Mesodermal cell (in vitro differentiated cells): ENCODE data around the gene PXN. TPM values are rescaled to one million over a fixed set of nuclear protein-coding genes. Genes with fewer than 3 reads are reported as not detected.
A peak's percentile ranks its signal among the peaks of the same experiment; 100 is the strongest.

Experiments
- H3K27ac ChIP-seq: 2 replicates; pipeline ENCODE4 v1.7.0; 2013; ENCODE audit warnings: mild to moderate bottlenecking, low read depth, low read length, moderate library complexity; ENCODE audit not compliant: severe bottlenecking
- H3K36me3 ChIP-seq: 2 replicates; pipeline ENCODE4 v1.7.1; 2013; ENCODE audit warnings: mild to moderate bottlenecking, low read length, moderate library complexity; ENCODE audit not compliant: control insufficient read depth, insufficient read depth
- H3K4me1 ChIP-seq: one replicate; pipeline ENCODE4 v1.7.1; 2013; ENCODE audit warnings: mild to moderate bottlenecking, low read length; ENCODE audit not compliant: insufficient read depth, control insufficient read depth, poor library complexity, severe bottlenecking
- H3K4me3 ChIP-seq: 2 replicates; pipeline ENCODE4 v1.7.0; 2013; ENCODE audit warnings: low read length, control low read depth, mild to moderate bottlenecking; ENCODE audit not compliant: insufficient read depth, poor library complexity, severe bottlenecking; ENCODE audit errors: extremely low read depth
- H3K9me3 ChIP-seq: 2 replicates; pipeline ENCODE4 v1.7.1; 2013; ENCODE audit warnings: mild to moderate bottlenecking, low read length, moderate library complexity; ENCODE audit not compliant: control insufficient read depth
- WGBS, 2 experiments: methylation state at CpG; one replicate each; pipeline ENCODE4 v1.1.5; 2013; ENCODE audit warnings: missing lambda C conversion rate in 2 of 2; ENCODE audit not compliant: insufficient coverage in 2 of 2; 5-methylcytosine and 5-hydroxymethylcytosine counted together
- polyA plus RNA-seq, 2 experiments: library from polyadenylated mRNA; stranded (reverse); fragments of 50-300 nt; gene quantifications; one replicate each; pipeline ENCODE4 v1.2.3, GENCODE V29; 2013

The PXN gene
- polyA plus RNA-seq (2013, experiment 1 of 2) = 85.7 TPM
- polyA plus RNA-seq (2013, experiment 2 of 2) = 72.4 TPM

GRCh38 chr12:120265473-120266179 lies at the start of gene PXN:
PXN (minus strand) TSS chr12:120265730; CDS start chr12:120265629, 101 bp downstream.
- no peak within 1 kb of the TSS for H3K27ac ChIP-seq
- H3K4me3 ChIP-seq = peak within 1 kb of the TSS; percentile 87
- H3K9me3 ChIP-seq = no peaks in the 10 kb centered on the region
- peaks cover 28% of the 10 kb centered on the region for H3K36me3 ChIP-seq
- 5% methylated on average over 42 to 45 of the region's 81 CpGs for WGBS, 2 experiments
- peaks cover 34% of the 10 kb centered on the region for H3K4me1 ChIP-seq

- Histone ChIP-seq H3K9me3 (no peaks in the 10 kb centered on the region), H3K36me3 (no peaks in the 10 kb centered on the region), H3K4me3 (no peak overlapping the region), H3K27ac (no peak overlapping the region), H3K4me1 (peaks cover 3% of the 10 kb centered on the region)
- WGBS, 2 experiments = 31 to 55% methylated on average over 4 to 5 of the region's 5 CpGs
These were observed 48.7 kb upstream of the PXN start for GRCh38 chr12:120314220-120314619.

GRCh38 chr12:120301962-120302815 lies 36.7 kb upstream of the PXN start, which contains the start of gene SIRT4:
SIRT4 (plus strand) TSS chr12:120302321; CDS start chr12:120303562, 1,241 bp downstream.
- Histone ChIP-seq H3K9me3 (no peaks in the 10 kb centered on the region), H3K27ac (peak within 1 kb of the TSS; percentile 57), H3K4me3 (peak within 1 kb of the TSS; percentile 66), H3K36me3 (no peaks in the 10 kb centered on the region), H3K4me1 (no peaks in the 10 kb centered on the region)
- 0 to 11% methylated on average over 13 to 21 of the region's 31 CpGs for WGBS, 2 experiments

- H3K4me3 ChIP-seq = peak within 1 kb of the TSS; percentile 41
- peaks cover 7% of the 10 kb centered on the region for H3K4me1 ChIP-seq
- H3K9me3 ChIP-seq = no peaks in the 10 kb centered on the region
- H3K27ac ChIP-seq = peak within 1 kb of the TSS; percentile 100
- no peaks in the 10 kb centered on the region for H3K36me3 ChIP-seq
- 0% methylated on average over 21 to 25 of the region's 29 CpGs for WGBS, 2 experiments
These were observed 27.4 kb upstream of the PXN start, which contains the start of gene RNU4-1 for GRCh38 chr12:120292661-120293531. RNU4-1 (minus strand) TSS chr12:120293237.

- H3K9me3 ChIP-seq = no peaks in the 10 kb centered on the region
- H3K4me3 ChIP-seq = peak overlapping the region; percentile 41
- peaks cover 7% of the 10 kb centered on the region for H3K4me1 ChIP-seq
- H3K27ac ChIP-seq = peak overlapping the region; percentile 100
- 0% methylated on average over 9 to 16 of the region's 17 CpGs for WGBS, 2 experiments
- no peaks in the 10 kb centered on the region for H3K36me3 ChIP-seq
These were observed 26.8 kb upstream of the PXN start for GRCh38 chr12:120292411-120292660.

GRCh38 chr12:120290609-120291305 lies 25.2 kb upstream of the PXN start:
- H3K4me1 ChIP-seq = peaks cover 16% of the 10 kb centered on the region
- WGBS, 2 experiments = 56 to 60% methylated on average over 21 of the region's 22 CpGs
- H3K36me3 ChIP-seq = no peaks in the 10 kb centered on the region
- H3K4me3 ChIP-seq = peak overlapping the region; percentile 12
- H3K27ac ChIP-seq = peak overlapping the region; percentile 100
- H3K9me3 ChIP-seq = no peaks in the 10 kb centered on the region

GRCh38 chr12:120287491-120287890 lies 22.0 kb upstream of the PXN start:
- no peak overlapping the region for H3K27ac ChIP-seq
- no peaks in the 10 kb centered on the region for H3K9me3 ChIP-seq
- H3K4me1 ChIP-seq = peaks cover 21% of the 10 kb centered on the region
- H3K4me3 ChIP-seq = no peak overlapping the region
- WGBS, 2 experiments = 91 to 93% methylated on average over 10 to 11 of the region's 12 CpGs
- H3K36me3 ChIP-seq = no peaks in the 10 kb centered on the region

GRCh38 chr12:120286768-120287490 lies 21.4 kb upstream of the PXN start:
- 77 to 80% methylated on average over 5 to 6 of the region's 7 CpGs for WGBS, 2 experiments
- Histone ChIP-seq H3K4me1 (peaks cover 21% of the 10 kb centered on the region), H3K36me3 (no peaks in the 10 kb centered on the region), H3K27ac (peak overlapping the region; percentile 3), H3K9me3 (no peaks in the 10 kb centered on the region), H3K4me3 (no peak overlapping the region)

GRCh38 chr12:120284381-120284780 lies 18.9 kb upstream of the PXN start:
- Histone ChIP-seq H3K36me3 (no peaks in the 10 kb centered on the region), H3K4me3 (no peak overlapping the region), H3K9me3 (no peaks in the 10 kb centered on the region), H3K4me1 (peaks cover 14% of the 10 kb centered on the region), H3K27ac (no peak overlapping the region)
- 88 to 100% methylated on average over 1 to 3 of the region's 3 CpGs for WGBS, 2 experiments
